ENCODE results near the gene CNN2. TPM values are rescaled to one million over a fixed set of nuclear protein-coding genes. Genes with fewer than 3 reads are reported as not detected.

Gene CNN2
- total RNA-seq, 1 experiment from 2014 or later, result 97.9 TPM

GRCh38 chr19:1000095-1000494, 26.3 kb upstream of the CNN2 start, which contains the start of gene GRIN3B:
TSS of gene GRIN3B (plus strand) at chr19:1000419. CDS start at chr19:1000438, 19 bp downstream.
- peak; percentile 75 for DNase-seq
- Histone ChIP-seq H3K9me2 (replicated peaks; ENCODE audit: low read length) (no peaks in the 10 kb centered on the region), H3K4me1 (ENCODE audit: insufficient read depth, low read length) (peaks cover 8% of the 10 kb centered on the region), H3K27ac (ENCODE audit: low read length) (no peak within 1 kb of the TSS), H3K36me3 (ENCODE audit: low read depth, low read length) (no peaks in the 10 kb centered on the region), H3K4me3 (ENCODE audit: low read length) (no peak within 1 kb of the TSS), H3K27me3 (ENCODE audit: low read length) (no peaks in the 10 kb centered on the region; the same call in 1 of the 2 replicates), H3K9ac (ENCODE audit: low read length) (no peak within 1 kb of the TSS), H3K4me2 (ENCODE audit: low read length) (peak within 1 kb of the TSS; percentile 51; the same call in 1 of the 2 replicates), H3K79me2 (ENCODE audit: low read length) (no peaks in the 10 kb centered on the region), H4K20me1 (ENCODE audit: low read length) (no peaks in the 10 kb centered on the region), H3K9me3 (ENCODE audit: low read length) (no peaks in the 10 kb centered on the region), H2AFZ (ENCODE audit: low read length) (no peak within 1 kb of the TSS), H3F3A (ENCODE audit: low read length, unreplicated experiment) (no peaks in the 10 kb centered on the region)
- no peak for TF ChIP-seq EZH2 (IDR thresholded peaks at IDR 0.05; ENCODE audit: low read length, unreplicated experiment)
- TF ChIP-seq CTCF (conservative IDR thresholded peaks at IDR 0.05; ENCODE audit: low read depth, low read length), result peak; percentile 45
- ChIA-PET POLR2A (ENCODE audit: unreplicated experiment) (no interaction called here), CTCF (no interaction called here)
- intact Hi-C loops (cut with micrococcal nuclease), result no loop called here
- no TSS peak for BruUV-seq (replicated peaks)
- ATAC-seq, result peak; percentile 65

DNA sequence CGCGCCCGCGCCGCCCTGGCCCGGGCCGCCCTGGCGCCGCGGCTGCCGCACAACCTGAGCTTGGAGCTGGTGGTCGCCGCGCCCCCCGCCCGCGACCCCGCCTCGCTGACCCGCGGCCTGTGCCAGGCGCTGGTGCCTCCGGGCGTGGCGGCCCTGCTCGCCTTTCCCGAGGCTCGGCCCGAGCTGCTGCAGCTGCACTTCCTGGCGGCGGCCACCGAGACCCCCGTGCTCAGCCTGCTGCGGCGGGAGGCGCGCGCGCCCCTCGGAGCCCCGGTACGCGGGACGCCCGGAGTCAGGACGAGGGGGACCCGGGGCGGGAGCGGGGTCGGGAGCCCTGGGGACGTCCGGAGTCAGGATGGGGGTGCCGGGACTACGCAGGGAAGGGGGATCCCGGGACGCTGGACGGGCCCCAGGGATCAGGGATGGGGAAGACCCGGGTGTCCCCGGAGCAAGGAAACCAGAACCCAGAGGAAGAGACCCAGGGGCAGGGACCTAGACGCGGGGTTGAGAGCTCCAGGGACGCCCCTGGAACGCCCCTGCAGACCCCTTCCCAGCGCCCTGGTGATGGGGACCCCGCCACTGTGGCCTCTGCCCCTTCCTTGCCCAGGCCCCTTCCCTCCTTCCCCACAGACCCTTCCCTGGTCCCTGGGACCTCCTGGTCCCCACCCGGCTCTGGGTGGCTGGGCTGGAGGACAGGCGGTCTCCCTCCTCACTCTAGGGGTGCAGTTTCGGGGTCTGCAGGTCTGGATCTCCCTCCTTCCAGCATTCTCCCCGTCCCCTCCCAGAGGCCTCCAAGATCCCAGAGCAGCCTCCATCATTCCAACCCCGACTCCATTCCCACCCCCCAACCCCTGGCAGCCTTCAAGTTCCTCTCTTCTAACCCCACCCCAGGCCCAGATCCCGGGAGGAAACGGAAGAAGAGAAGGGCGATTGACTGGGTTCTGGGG, 25.5 kb upstream of the CNN2 start:
- POLR2A ChIA-PET (ENCODE audit: unreplicated experiment), result no interaction called here
- H4K20me1 ChIP-seq (ENCODE audit: low read length), result no peaks in the 10 kb centered on the region
- no peak for DNase-seq
- H3K4me2 ChIP-seq (ENCODE audit: low read length), result peak overlapping the region; percentile 7; the same call in 1 of the 2 replicates
- no peak overlapping the region for H2AFZ ChIP-seq (ENCODE audit: low read length)
- no TSS peak for BruUV-seq (replicated peaks)
- H3K9me2 ChIP-seq (replicated peaks; ENCODE audit: low read length), result no peaks in the 10 kb centered on the region
- no peak for TF ChIP-seq CTCF (conservative IDR thresholded peaks at IDR 0.05; ENCODE audit: low read depth, low read length)
- TF ChIP-seq EZH2 (IDR thresholded peaks at IDR 0.05; ENCODE audit: low read length, unreplicated experiment), result no peak
- TF ChIP-seq EZH2phosphoT487 (IDR thresholded peaks at IDR 0.05; ENCODE audit: borderline replicate concordance, low read length), result no peak
- no peak overlapping the region for H3K9ac ChIP-seq (ENCODE audit: low read length)
- no peaks in the 10 kb centered on the region for H3K36me3 ChIP-seq (ENCODE audit: low read depth, low read length)
- intact Hi-C loops (cut with micrococcal nuclease), result no loop called here
- H3K4me1 ChIP-seq (ENCODE audit: insufficient read depth, low read length), result peaks cover 8% of the 10 kb centered on the region
- ATAC-seq, result no peak
- no peaks in the 10 kb centered on the region for H3K79me2 ChIP-seq (ENCODE audit: low read length)
- H3K9me3 ChIP-seq (ENCODE audit: low read length), result no peaks in the 10 kb centered on the region
- H3K4me3 ChIP-seq (ENCODE audit: low read length), result no peak overlapping the region
- no peaks in the 10 kb centered on the region; the same call in 1 of the 2 replicates for H3K27me3 ChIP-seq (ENCODE audit: low read length)
- H3K27ac ChIP-seq (ENCODE audit: low read length), result no peak overlapping the region
- H3F3A ChIP-seq (ENCODE audit: low read length, unreplicated experiment), result no peaks in the 10 kb centered on the region
- CTCF ChIA-PET, result interaction anchor here (0.6 kb wide), 2 partner anchors 16 to 31 kb away, joined by 4 to 11 read pairs; no protein-coding TSS in a partner anchor
